RPMI8226 (cell line): ENCODE measurements around the gene CDH13.

Source experiments
- DNase-seq: peaks from one replicate; pipeline ENCODE4 v3.0.0-alpha.2; 2015

The CDH13 gene

DNA sequence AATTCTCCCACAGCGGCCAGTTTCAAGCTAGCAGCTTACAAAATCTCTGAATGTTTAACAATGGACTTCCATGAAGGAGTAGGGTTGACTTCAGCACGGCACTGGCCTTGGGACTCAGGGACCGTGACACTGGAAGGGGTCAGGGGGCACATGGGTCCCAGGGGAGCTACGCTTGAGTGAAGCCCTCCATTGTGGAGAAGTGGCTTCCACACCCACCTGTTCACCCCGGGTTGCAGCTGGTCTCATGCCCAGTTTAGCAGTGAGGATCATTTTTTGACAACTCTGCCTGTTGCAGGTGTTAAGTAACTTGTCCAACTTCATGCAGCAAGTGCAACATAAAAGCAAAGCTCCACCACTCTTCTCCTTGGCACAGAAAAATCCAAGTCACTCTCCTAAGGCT, 510.2 kb downstream of the CDH13 start:
- no peak for DNase-seq

DNA sequence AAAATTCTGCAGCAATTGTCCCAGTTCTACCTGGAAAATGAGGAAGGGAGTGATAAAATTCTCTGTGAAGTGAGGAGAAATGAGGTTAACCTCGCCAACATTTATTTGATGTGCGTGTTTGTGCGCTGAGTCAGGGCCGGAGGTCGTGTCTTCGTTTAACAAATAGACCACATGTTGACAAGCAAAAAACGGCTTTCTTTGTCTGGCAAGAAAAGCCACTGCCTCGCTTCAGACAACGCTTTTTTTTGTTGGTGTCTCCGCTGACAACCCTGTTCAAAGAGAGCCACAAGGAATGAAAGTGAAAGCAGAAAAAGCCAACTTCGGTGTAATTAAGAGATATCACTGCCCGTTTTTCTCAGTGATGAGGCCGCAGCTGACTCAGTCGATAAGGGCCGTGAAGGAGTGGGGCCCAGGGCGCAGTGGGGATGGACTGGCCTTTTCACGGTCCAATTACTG, 510.6 kb downstream of the CDH13 start:
- DNase-seq: peak; percentile 57

- no peak for DNase-seq
Measured at GRCh38 chr16:83137894-83138293, 511.1 kb downstream of the CDH13 start.

DNA sequence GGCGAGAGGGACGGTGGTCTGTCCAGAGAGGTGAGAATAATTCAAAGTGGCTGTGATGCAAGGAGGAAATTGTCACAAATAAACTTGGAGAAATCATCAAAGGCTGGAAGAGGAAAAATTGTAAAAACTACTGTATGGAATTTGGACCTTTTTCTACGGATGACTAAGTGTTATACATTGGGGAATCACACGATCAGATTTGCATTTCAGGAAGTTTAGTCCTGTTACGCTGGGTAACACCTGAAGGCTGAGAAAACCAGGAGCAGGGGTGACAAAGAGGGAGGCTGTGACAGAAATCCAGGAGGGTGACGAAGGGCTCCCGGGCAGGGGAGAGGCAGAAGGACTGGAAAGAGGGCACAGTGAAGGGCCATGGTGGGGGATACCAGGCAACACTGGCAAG, 511.7 kb downstream of the CDH13 start:
- no peak for DNase-seq

- DNase-seq: no peak
Measured at GRCh38 chr16:83138976-83139690, 512.4 kb downstream of the CDH13 start.

- DNase-seq: no peak
Measured at GRCh38 chr16:83143788-83144187, 517.0 kb downstream of the CDH13 start.

DNA sequence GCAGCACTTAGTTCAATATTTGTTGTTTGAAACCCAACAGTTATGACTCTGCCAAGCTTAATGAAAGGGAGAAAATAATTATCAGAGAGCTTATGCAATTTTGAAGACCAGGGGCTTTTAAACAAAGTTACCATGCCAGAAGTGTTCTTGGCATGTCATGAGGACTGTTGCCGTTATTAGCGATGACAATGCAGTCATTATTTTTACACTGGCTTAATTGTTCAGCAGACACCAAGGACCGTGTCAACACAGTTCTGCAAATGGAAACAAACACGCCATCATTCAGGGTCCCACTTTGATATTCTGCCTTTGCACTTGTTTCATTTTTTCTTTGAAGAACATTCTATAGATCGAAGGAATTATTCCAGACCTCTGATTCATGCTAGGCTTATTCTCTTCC, 518.5 kb downstream of the CDH13 start:
- no peak for DNase-seq

- no peak for DNase-seq
Measured at GRCh38 chr16:83147244-83147643, 520.5 kb downstream of the CDH13 start.

DNA sequence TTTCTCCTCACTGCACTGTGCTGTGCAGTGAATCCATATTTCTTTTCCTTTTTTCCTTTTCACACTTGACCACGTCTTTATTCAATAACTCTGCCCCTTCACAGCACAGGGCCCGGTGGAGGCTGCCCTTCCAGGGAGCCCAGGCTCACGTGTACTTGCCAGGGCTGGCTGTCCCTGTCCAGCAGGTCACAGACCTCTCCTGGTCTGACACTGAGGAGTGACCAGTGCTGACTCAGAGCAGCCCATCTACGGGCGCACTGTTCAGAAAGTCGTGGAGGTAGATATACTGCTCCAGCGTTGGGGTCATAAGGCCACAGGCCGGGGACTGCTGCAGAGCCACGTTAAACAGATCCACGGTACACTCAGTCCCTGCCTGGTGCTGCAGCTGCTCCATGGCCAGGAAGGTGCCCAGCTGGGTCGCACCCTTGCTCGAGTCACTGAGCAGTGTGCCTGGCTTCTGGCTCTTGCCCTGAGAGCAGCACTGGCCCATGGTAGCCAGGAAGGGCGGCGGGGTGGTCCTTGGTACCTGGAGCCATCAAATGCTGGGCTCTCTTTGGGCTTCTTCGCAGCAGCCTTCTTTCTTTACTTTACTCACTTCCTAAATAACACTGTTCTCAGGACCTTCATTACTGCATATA, 531.7 kb downstream of the CDH13 start:
- no peak for DNase-seq

DNA sequence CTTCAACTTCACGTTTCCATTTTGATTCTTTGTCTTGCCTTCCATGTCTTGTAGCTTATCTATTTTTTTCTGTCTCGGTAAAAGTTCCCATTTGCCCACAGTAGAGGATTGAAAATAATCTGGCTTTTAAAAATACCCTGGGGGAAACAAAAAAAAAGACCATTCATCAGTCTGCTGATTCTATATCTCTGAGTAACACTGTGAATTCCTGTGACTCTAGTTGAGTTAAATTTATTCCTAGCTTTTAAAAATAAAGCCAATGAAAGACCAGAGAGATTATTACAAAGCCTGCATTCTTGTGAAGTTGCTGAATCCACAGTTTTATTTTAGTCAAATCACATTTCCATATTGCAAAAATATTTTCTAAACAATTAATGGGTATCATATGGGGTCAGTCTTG, 532.3 kb downstream of the CDH13 start:
- no peak for DNase-seq

DNA sequence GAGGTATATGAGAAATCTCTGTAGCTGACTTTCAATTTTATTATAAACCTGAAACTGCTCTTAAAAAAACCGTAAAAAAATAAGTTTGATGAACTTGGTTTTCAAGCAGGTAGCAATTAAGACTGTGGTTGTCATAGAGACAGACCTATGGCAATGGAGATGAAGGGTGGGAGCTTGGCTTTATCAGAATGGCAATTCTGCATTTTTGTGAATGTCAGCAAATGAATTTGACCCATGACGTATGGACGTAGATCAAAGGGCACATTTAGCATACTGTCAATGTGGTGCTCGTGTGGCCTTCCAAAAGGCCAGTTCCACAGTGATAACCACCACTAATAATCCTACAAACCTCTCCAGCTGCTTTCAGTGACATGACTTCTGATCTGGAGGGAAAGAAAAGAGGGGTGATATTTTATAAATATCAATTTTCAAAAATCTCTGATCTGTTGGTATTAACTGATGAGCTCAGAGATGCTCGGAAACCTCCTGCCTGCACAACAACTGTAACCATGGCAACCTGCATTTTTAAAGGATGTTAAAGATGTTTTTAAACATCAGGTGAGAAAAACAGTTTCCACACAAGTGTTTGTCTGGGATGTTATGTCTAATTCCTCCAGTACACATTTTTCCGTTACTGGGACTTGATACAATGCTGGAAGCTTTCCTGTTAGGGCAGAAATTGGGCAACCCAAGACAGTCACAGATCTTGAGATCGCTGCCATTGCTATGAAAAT, 533.7 kb downstream of the CDH13 start:
- no peak for DNase-seq

DNA sequence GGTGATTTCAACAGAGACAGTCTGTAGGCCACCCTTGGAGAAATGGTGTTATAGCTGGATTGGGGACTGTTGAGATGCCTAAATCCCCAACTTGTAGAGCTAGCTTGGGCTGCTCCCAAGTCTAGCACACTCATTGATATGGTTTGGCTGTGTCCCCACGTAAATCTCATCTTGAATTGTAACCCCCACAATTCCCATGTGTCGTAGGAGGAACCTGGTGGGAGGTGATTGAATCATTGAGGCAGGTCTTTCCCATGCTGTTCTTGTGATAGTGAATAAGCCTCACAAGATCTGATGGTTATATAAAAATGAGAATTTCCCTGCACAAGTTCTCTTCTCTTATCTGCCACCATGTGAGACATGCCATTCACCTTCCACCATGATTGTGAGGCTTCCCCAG, 536.0 kb downstream of the CDH13 start:
- no peak for DNase-seq

DNA sequence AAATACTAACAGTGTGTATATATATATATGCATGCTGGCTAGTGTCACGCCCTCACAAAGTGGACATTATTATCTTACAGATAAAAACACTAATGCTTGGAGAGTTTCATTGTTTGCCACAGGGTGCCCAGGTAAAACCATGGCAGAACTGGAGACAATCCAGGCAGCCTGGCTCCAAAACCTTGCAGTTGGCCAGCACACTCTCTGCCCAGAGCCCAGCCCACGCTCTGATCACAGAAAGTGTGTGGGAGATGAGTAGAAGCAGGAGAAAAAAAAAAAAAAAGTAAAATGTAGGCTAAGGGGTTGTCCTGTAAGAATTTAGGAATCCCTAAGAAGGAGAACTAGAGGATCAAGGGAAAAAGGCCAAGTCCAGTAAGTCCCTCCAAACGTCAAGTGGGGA, 538.0 kb downstream of the CDH13 start:
- DNase-seq: no peak

DNA sequence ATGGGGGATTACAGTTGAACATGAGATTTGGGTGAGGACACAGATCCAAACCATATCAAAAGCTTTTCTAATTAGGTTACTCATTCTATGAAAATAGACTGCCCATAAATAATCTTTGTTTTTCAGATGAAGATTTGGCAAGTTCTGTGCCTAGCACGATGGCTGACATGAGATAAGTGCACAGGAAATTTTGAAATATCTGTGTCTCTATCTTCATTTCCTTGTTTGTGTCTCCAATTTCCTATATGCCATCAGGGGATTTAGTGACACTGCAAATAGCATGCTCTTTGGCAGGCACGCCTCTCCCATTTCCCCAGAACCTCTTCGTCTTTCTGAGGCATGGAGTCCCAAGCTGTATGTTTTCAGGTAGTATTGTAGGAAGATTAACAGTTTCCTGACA, 544.6 kb downstream of the CDH13 start:
- no peak for DNase-seq

DNA sequence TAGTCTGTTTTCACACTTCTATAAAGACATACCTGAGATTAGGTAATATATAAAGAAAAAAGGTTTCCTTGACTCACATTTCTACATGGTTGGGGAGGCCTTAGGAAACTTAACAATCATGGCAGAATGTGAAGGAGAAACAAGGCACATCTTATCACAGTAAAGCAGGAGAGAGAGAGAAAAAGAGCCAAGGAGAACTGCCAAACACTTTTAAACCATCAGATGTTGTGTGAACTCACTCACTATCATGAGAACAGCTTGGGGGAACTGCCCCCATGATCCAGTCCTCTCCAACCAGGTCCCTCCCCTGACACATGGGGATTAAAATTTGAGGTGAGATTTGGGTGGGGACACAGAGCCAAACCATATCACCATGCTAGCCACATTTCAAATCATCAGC, 547.9 kb downstream of the CDH13 start:
- DNase-seq: no peak

DNA sequence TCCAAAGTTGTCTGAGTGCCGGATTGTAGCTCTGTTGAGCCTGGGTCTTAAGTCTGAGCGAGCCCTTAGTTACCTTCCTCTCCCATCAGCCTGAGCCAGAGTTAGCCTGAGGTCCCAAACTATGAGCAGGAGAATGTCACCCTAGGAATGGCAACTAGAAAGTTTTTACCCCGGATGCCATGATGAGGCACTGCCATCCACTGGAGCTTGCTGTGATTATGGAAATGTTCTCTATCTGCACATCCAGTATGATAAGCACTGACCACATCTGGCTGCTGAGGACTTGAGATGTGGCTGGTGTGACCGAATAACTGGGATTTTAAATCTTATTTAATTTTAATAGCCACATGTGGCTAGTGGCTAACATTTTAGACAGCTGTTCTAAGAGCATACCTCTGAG, 550.0 kb downstream of the CDH13 start:
- DNase-seq: no peak

- no peak for DNase-seq
Measured at GRCh38 chr16:83185902-83186301, 559.1 kb downstream of the CDH13 start.

GRCh38 chr16:83187405-83187804, 560.6 kb downstream of the CDH13 start:
- no peak for DNase-seq

DNA sequence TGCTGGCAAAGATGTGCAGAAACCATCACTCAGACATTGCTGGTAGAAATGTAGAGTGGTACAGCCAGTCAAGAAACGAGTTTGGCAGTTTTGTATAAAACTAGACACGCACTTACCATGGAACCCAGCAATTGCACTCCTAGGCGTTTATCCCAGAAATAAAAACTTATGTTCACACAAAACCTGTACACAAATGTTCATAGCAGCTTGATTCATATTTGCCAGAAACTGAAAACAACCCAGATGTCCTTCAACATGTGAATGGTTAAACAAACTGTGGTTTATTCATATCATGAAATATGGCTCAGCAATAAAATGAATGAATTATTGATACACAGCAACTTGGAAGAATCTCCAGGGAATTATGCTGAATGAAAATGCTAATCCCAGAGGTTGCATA, 570.0 kb downstream of the CDH13 start:
- DNase-seq: no peak

- DNase-seq: no peak
Measured at GRCh38 chr16:83197450-83197849, 570.7 kb downstream of the CDH13 start.

GRCh38 chr16:83198977-83199376, 572.2 kb downstream of the CDH13 start:
- no peak for DNase-seq

DNA sequence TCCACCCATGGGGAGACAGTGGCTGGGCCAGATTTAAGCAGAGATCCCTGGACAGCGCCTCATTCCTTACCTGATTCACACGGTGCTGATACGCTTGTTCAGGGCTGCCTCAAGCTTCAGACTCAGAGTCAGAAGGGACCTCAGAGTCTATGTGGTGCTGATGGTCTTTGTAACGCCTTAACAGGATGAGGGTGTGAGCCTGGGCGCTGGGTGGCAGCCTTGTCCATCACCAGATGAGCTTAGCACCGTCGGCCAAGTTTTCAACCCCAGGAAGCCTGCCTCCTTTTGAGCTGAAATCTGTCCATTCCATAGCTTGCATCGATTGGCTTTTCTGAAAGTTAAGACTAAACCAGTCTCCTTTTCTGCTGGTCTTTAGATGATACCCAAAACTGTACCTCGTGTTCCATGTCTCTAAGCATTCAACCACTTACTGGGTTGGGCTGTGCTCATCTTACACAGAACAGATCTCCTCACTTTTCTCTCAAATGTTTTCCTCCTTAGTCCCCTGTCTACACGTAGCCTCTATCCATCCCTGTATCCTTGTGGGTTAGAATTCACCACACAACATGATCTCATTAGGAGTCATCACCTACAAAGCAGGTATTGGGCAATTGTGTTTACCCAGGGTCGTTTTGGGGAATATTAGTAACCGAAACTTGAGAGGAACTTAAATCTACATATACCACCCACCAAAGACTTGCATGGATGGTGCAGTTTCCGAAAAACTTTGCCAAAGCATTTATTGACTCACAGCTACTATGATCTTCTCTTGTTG, 573.4 kb downstream of the CDH13 start:
- peak; percentile 9 for DNase-seq

DNA sequence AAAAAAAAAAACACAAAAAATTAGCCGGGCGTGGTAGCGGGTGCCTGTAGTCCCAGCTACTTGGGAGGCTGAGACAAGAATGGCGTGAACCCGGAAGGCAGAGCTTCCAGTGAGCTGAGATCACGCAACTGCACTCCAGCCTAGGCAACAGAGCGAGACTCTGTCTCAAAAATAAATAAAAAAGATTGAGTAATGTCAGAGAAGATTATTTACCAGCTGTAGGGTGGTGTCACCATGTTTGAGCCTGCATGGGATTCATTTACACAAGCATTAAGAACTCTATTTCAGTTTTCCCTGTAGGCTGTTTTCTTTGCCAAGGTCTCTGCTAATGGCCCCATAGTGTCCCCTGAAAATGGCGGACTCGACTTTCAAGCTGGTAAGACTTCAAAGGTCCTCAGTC, 575.0 kb downstream of the CDH13 start:
- DNase-seq: no peak
